Measurements from ENCODE around the gene RALA.

GRCh38 chr7:39688611-39689480 is 65.5 kb downstream of the RALA start:
- TF ChIP-seq POLR2A (IDR thresholded peaks at IDR 0.05) (no peak), CTCF (IDR thresholded peaks at IDR 0.05) (no peak)

Measured in transverse colon (tissue), 3 donors.